HS-27A (cell line): ENCODE measurements around the gene ANKRD13B.
"Not testable (repeated sequence)": the region's sequence is repeated elsewhere in the genome, so short reads cannot be mapped to it uniquely, and the experiment has no call there.

ENCODE experiments used
- DNase-seq: peaks from one replicate; pipeline ENCODE4 v3.0.0-alpha.2; 2012; ENCODE audit warnings: low read depth, missing footprints

Gene ANKRD13B

GRCh38 chr17:29642171-29642611 is 49.3 kb downstream of the ANKRD13B start:
- DNase-seq = no peak

GRCh38 chr17:29643817-29644160 is 50.9 kb downstream of the ANKRD13B start:
- DNase-seq = no peak

GRCh38 chr17:29645515-29646051 is 52.7 kb downstream of the ANKRD13B start:
- DNase-seq = no peak

- no peak for DNase-seq
Measured at GRCh38 chr17:29648005-29648404, 55.1 kb downstream of the ANKRD13B start.

GRCh38 chr17:29649359-29649758 is 56.4 kb downstream of the ANKRD13B start:
- DNase-seq = no peak

- DNase-seq = no peak
Measured at GRCh38 chr17:29650396-29650795, 57.5 kb downstream of the ANKRD13B start.

- DNase-seq = not testable (repeated sequence)
Measured at GRCh38 chr17:29651913-29652312, 59.0 kb downstream of the ANKRD13B start.

GRCh38 chr17:29652976-29653375 is 60.0 kb downstream of the ANKRD13B start:
- DNase-seq = no peak

GRCh38 chr17:29653995-29654714 is 61.2 kb downstream of the ANKRD13B start:
- DNase-seq = no peak

- DNase-seq = no peak
Measured at GRCh38 chr17:29655323-29655722, 62.4 kb downstream of the ANKRD13B start.

- DNase-seq = no peak
Measured at GRCh38 chr17:29659155-29659554, 66.2 kb downstream of the ANKRD13B start.

- no peak for DNase-seq
Measured at GRCh38 chr17:29661213-29661612, 68.3 kb downstream of the ANKRD13B start.

- DNase-seq = no peak
Measured at GRCh38 chr17:29663155-29663554, 70.2 kb downstream of the ANKRD13B start.
